Endothelial cell of umbilical vein (primary cell): ENCODE measurements around the gene GRK5. TPM values are rescaled to one million over a fixed set of nuclear protein-coding genes. Genes with fewer than 3 reads are reported as not detected.

Experiments used
- BruUV-seq: library from RNA; stranded (reverse); fragments of 400-500 nt; replicated peaks from 2 replicates; lab custom pipeline; 2021; lab: Mats Ljungman, UMichigan
- CTCF ChIA-PET: fragments of 300-600, 350-600 bp; sonication (Branson Sonifier 250); formaldehyde crosslinking; loops from one replicate; lab custom pipeline; 2021; ENCODE audit warnings: antibody characterized with exemption, inconsistent platforms; lab: Charles Lee
- POLR2A ChIA-PET: fragments of 300-600, 350-600 bp; sonication (Branson Sonifier 250); formaldehyde crosslinking; loops from one replicate; lab custom pipeline; 2021; ENCODE audit warnings: antibody characterized with exemption, inconsistent platforms; lab: Charles Lee
- DNase-seq: peaks from one replicate; pipeline ENCODE4 v3.0.0-alpha.2; 2011; ENCODE audit warnings: low read depth, low spot score
- FAIRE-seq: peaks from 2 replicates; lab custom pipeline; 2011; peaks lifted over from hg19 to GRCh38; lab: Jason Lieb, UNC
- H2AFZ ChIP-seq: 2 replicates; pipeline ENCODE4 v1.6.0; 2012; ENCODE audit warnings: low read depth, low read length, control low read depth, inconsistent platforms
- H3K27ac ChIP-seq: 2 replicates; pipeline ENCODE4 v1.5.1; 2011; ENCODE audit warnings: low read depth, mild to moderate bottlenecking, control low read depth, low read length, moderate library complexity; ENCODE audit not compliant: insufficient read depth
- H3K27me3 ChIP-seq, 2 experiments: 2 replicates each; pipeline versions ENCODE4 v1.6.0 to v1.6.1; 2011; ENCODE audit warnings: low read length in 2 of 2, mixed read lengths in 1 of 2; ENCODE audit not compliant: control insufficient read depth in 2 of 2, insufficient read depth in 2 of 2
- H3K36me3 ChIP-seq, 2 experiments: 2 replicates in 1 of 2; 3 replicates in 1 of 2; pipeline ENCODE4 v1.5.1; 2011; ENCODE audit warnings: low read length in 2 of 2, mild to moderate bottlenecking in 1 of 2, moderate library complexity in 1 of 2; ENCODE audit not compliant: control insufficient read depth in 2 of 2, insufficient read depth in 2 of 2; ENCODE audit errors: extremely low read depth in 1 of 2
- H3K4me1 ChIP-seq: 3 replicates; pipeline ENCODE4 v1.5.1; 2011; ENCODE audit warnings: mild to moderate bottlenecking, low read length; ENCODE audit not compliant: control insufficient read depth, insufficient read depth; ENCODE audit errors: extremely low read depth
- H3K4me2 ChIP-seq: 2 replicates; pipeline ENCODE4 v1.6.1; 2011; ENCODE audit warnings: low read length, control low read depth, mixed read lengths; ENCODE audit not compliant: insufficient read depth
- H3K4me3 ChIP-seq, 3 experiments: fragments of 200-600 bp in 1 of 3; sonication (generic), shearing (Covaris generic) in 1 of 3; replicated peaks in 1 of 3; 2 replicates each; pipeline ENCODE4 v1.5.1; 2011 to 2016; ENCODE audit warnings: control low read depth in 3 of 3, low read length in 3 of 3, mild to moderate bottlenecking in 2 of 3, inconsistent platforms in 1 of 3, low read depth in 1 of 3, moderate library complexity in 1 of 3; ENCODE audit not compliant: insufficient read depth in 1 of 3
- H3K79me2 ChIP-seq: 2 replicates; pipeline ENCODE4 v1.6.0; 2012; ENCODE audit warnings: low read length, inconsistent platforms; ENCODE audit not compliant: control insufficient read depth, insufficient read depth
- H3K9ac ChIP-seq: replicated peaks from 2 replicates; pipeline ENCODE3; 2011; ENCODE audit warnings: low read length, control low read depth; ENCODE audit not compliant: insufficient read depth; ENCODE audit errors: extremely low read depth
- H3K9me1 ChIP-seq: replicated peaks from 3 replicates; pipeline ENCODE4 v1.6.0; 2011; ENCODE audit warnings: mild to moderate bottlenecking, low read length; ENCODE audit not compliant: control insufficient read depth, insufficient read depth; ENCODE audit errors: extremely low read depth
- H3K9me3 ChIP-seq: replicated peaks from 2 replicates; pipeline ENCODE4 v1.5.1; 2012; ENCODE audit warnings: low read length, inconsistent platforms; ENCODE audit not compliant: control insufficient read depth, insufficient read depth
- H4K20me1 ChIP-seq: replicated peaks from 2 replicates; pipeline ENCODE3; 2011; ENCODE audit warnings: mild to moderate bottlenecking, low read length; ENCODE audit not compliant: control insufficient read depth, insufficient read depth; ENCODE audit errors: extremely low read depth
- CTCF ChIP-seq, 2 donors: IDR thresholded peaks; 1 replicate in 1 of 2; 2 replicates in 1 of 2; pipeline ENCODE4 v1.5.1; 2011; ENCODE audit warnings: low read length in 2 of 2, mild to moderate bottlenecking in 2 of 2, moderate library complexity in 2 of 2, control low read depth in 1 of 2, inconsistent platforms in 1 of 2, low read depth in 1 of 2; ENCODE audit not compliant: insufficient read depth in 1 of 2; ENCODE audit errors: extremely low read depth in 1 of 2
- EZH2 ChIP-seq: IDR thresholded peaks from 2 replicates; pipeline ENCODE4 v1.6.1; 2012; ENCODE audit warnings: borderline replicate concordance, low read depth, mild to moderate bottlenecking, moderate library complexity, low read length, inconsistent platforms; ENCODE audit not compliant: severe bottlenecking
- FOS ChIP-seq: IDR thresholded peaks from 2 replicates; pipeline ENCODE4 v1.6.1; 2011; ENCODE audit warnings: mild to moderate bottlenecking, low read length, moderate library complexity, borderline replicate concordance; ENCODE audit not compliant: insufficient read depth
- GATA2 ChIP-seq: IDR thresholded peaks from 2 replicates; pipeline ENCODE4 v1.7.0; 2011; ENCODE audit warnings: low read depth, mild to moderate bottlenecking, moderate library complexity, mixed read lengths, low read length; ENCODE audit not compliant: insufficient read length, insufficient read depth
- JUN ChIP-seq: IDR thresholded peaks from 2 replicates; pipeline ENCODE4 v1.6.1; 2011; ENCODE audit warnings: borderline replicate concordance, low read depth; ENCODE audit not compliant: insufficient read length, insufficient read depth
- MYC ChIP-seq: IDR thresholded peaks from one replicate; pipeline ENCODE4 v1.6.1; 2011; ENCODE audit warnings: mild to moderate bottlenecking, low read depth, low read length
- POLR2A ChIP-seq: IDR thresholded peaks from 2 replicates; pipeline ENCODE4 v1.6.1; 2012; ENCODE audit warnings: low read depth, mild to moderate bottlenecking, control low read depth, low read length
- POLR2AphosphoS5 ChIP-seq: IDR thresholded peaks from 2 replicates; pipeline ENCODE4 v1.6.1; 2012; ENCODE audit warnings: low read depth, mild to moderate bottlenecking, control low read depth, low read length, moderate library complexity; ENCODE audit not compliant: insufficient read depth
- dilution Hi-C: fragments of 300-500 bp; cut with MboI; formaldehyde crosslinking; loops from one replicate; pipeline ENCODE4 v1.15.0; 2019; ENCODE audit warnings: low sequenced_read_pairs; ENCODE audit not compliant: extremely low pct_ligation_motif_present
- intact Hi-C: fragments of 100-400 bp; cut with micrococcal nuclease; formaldehyde crosslinking; loops from one replicate; pipeline ENCODE4 v1.10.0; 2022
- polyA plus RNA-seq, 4 experiments: library from polyadenylated mRNA; depleted of rRNA in 3 of 4; stranded (reverse) in 3 of 4; unstranded in 1 of 4; fragments of >200 nt; gene quantifications; 2 replicates each; pipeline versions ENCODE4 v1.2.1 to v1.2.3, GENCODE V29; 2011 to 2012; ENCODE audit warnings: missing spikeins in 1 of 4
- total RNA-seq: library from RNA; stranded (reverse); gene quantifications from 2 replicates; pipeline ENCODE4 v1.2.3, GENCODE V29; 2021
- TF ChIP-seq, protein P1 (sequence below): IDR thresholded peaks from 2 replicates; pipeline ENCODE4 v1.6.1; 2011; ENCODE audit not compliant: insufficient read depth, insufficient read length

Gene GRK5
- total and polyA plus RNA-seq, 2 donors (not counting 3 experiments of a cell fraction or from before 2014, with no cell fraction given), result 13.1 to 29.5 TPM

DNA sequence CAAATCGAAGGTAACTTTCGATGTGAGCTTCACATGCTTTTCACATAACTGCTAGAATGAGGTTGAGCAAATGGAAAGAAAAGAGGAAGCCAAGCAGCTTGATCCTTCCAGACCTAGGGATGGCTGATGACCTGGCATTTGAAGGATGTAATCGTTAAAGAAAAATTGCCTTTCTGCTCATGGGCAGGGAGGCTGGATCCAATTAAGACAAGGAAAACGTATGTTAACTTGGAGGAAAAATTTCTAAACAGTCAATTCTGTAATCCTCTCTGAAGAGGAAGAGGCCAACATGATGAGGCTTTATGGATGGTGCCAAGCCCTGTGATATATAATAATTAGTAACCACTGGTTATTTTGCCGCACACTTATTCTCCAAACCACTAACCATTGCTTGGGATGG lies 12.5 kb downstream of the GRK5 start:
- Histone ChIP-seq H4K20me1 (no peaks in the 10 kb centered on the region), H3K4me3 (no peak overlapping the region), H3K9me1 (no peaks in the 10 kb centered on the region), H3K9ac (no peak overlapping the region), H2AFZ (no peak overlapping the region), H3K36me3 (no peaks in the 10 kb centered on the region), H3K79me2 (no peaks in the 10 kb centered on the region), H3K9me3 (no peaks in the 10 kb centered on the region), H3K27me3 (no peaks in the 10 kb centered on the region), H3K4me2 (no peak overlapping the region), H3K27ac (no peak overlapping the region), H3K4me1 (no peaks in the 10 kb centered on the region)
- intact Hi-C loops, result no loop called here
- FAIRE-seq (no peak), DNase-seq (no peak)
- dilution Hi-C loops, result no loop called here
- no peak for TF ChIP-seq POLR2AphosphoS5
- TF ChIP-seq FOS, result no peak
- no peak for TF ChIP-seq GATA2
- TF ChIP-seq JUN, result no peak
- TF ChIP-seq MYC, result no peak
- TF ChIP-seq POLR2A, result no peak
- TF ChIP-seq, protein P1, sequence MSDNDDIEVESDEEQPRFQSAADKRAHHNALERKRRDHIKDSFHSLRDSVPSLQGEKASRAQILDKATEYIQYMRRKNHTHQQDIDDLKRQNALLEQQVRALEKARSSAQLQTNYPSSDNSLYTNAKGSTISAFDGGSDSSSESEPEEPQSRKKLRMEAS, result no peak
- TF ChIP-seq CTCF (IDR thresholded peaks at IDR 0.05; ENCODE audit: extremely low read depth in 1 of 2, insufficient read depth in 1 of 2, low read depth in 1 of 2, low read length in 2 of 2), result no peak
- TF ChIP-seq EZH2, result no peak
- no TSS peak for BruUV-seq
- ChIA-PET CTCF (interaction anchor here (1.4 to 2.6 kb wide), 3 partner anchors 10 to 51 kb away, joined by 3 to 10 read pairs (median 7); no protein-coding TSS in a partner anchor), POLR2A (no interaction called here)
